Liver (tissue), 9 donors: ENCODE measurements around the gene ABCC2. TPM values are rescaled to one million over a fixed set of nuclear protein-coding genes. Genes with fewer than 3 reads are reported as not detected.

Experiments
- DNase-seq: peaks from one replicate; pipeline ENCODE4 v3.0.0-alpha.2; 2017; ENCODE audit warnings: low spot score
- H3K27ac ChIP-seq, 2 donors: one replicate each; pipeline ENCODE4 v1.7.0; 2013; ENCODE audit warnings: inconsistent platforms in 2 of 2, low read length in 2 of 2, control low read depth in 1 of 2, low read depth in 1 of 2, mild to moderate bottlenecking in 1 of 2
- H3K27me3 ChIP-seq, 4 donors: one replicate each; pipeline versions ENCODE4 v1.6.1 to v1.7.0; 2013; ENCODE audit warnings: low read length in 3 of 4, inconsistent platforms in 1 of 4, mild to moderate bottlenecking in 1 of 4, moderate library complexity in 1 of 4; ENCODE audit not compliant: control insufficient read depth in 4 of 4, insufficient read depth in 4 of 4
- H3K36me3 ChIP-seq, 4 donors: one replicate each; pipeline versions ENCODE4 v1.6.1 to v1.7.0; 2013; ENCODE audit warnings: low read length in 3 of 4, mild to moderate bottlenecking in 3 of 4, low read depth in 1 of 4, moderate library complexity in 1 of 4; ENCODE audit not compliant: control insufficient read depth in 4 of 4, insufficient read depth in 3 of 4
- H3K4me1 ChIP-seq, 4 donors: one replicate each; pipeline versions ENCODE4 v1.6.1 to v1.7.0; 2013; ENCODE audit warnings: low read length in 3 of 4, mild to moderate bottlenecking in 3 of 4, moderate library complexity in 1 of 4; ENCODE audit not compliant: control insufficient read depth in 4 of 4, insufficient read depth in 4 of 4
- H3K4me3 ChIP-seq, 3 donors: one replicate each; pipeline versions ENCODE4 v1.6.1 to v1.7.0; 2013; ENCODE audit warnings: low read length in 3 of 3, control low read depth in 1 of 3, low read depth in 1 of 3, mild to moderate bottlenecking in 1 of 3
- H3K9ac ChIP-seq, 2 donors: one replicate each; pipeline ENCODE4 v1.7.0; 2013; ENCODE audit warnings: low read length in 2 of 2, mild to moderate bottlenecking in 2 of 2, moderate library complexity in 2 of 2, control low read depth in 1 of 2, low read depth in 1 of 2
- H3K9me3 ChIP-seq, 4 donors: one replicate each; pipeline versions ENCODE4 v1.6.1 to v1.7.0; 2013; ENCODE audit warnings: low read length in 3 of 4; ENCODE audit not compliant: control insufficient read depth in 4 of 4
- CTCF ChIP-seq: fragments of 150-350 bp; IDR thresholded peaks from 2 replicates; pipeline ENCODE4 v1.5.1; 2017; ENCODE audit warnings: improper control_type of control experiment, low read depth, low read length; ENCODE audit not compliant: missing input control
- EGR1 ChIP-seq, 2 donors: IDR thresholded peaks; 2 replicates each; pipeline ENCODE4 v1.6.1; 2016 to 2018; ENCODE audit warnings: antibody characterized with exemption in 2 of 2, low read depth in 2 of 2
- FOXA1 ChIP-seq: IDR thresholded peaks from 2 replicates; pipeline ENCODE4 v1.6.1; 2016; ENCODE audit warnings: antibody characterized with exemption
- FOXA2 ChIP-seq: IDR thresholded peaks from 2 replicates; pipeline ENCODE4 v1.6.1; 2016; ENCODE audit warnings: antibody characterized with exemption
- HNF4A ChIP-seq, 2 donors: conservative IDR thresholded peaks; 2 replicates each; pipeline ENCODE4 v1.6.1; 2016; ENCODE audit warnings: antibody characterized with exemption in 2 of 2, mild to moderate bottlenecking in 2 of 2
- HNF4G ChIP-seq: IDR thresholded peaks from 2 replicates; pipeline ENCODE4 v1.6.1; 2016; ENCODE audit warnings: antibody characterized with exemption
- JUND ChIP-seq, 2 donors: IDR thresholded peaks; 2 replicates each; pipeline ENCODE4 v1.6.1; 2016; ENCODE audit warnings: antibody characterized with exemption in 2 of 2
- MAX ChIP-seq: IDR thresholded peaks from 2 replicates; pipeline ENCODE4 v1.6.1; 2016; ENCODE audit warnings: antibody characterized with exemption
- NR2F2 ChIP-seq: IDR thresholded peaks from 2 replicates; pipeline ENCODE4 v1.6.1; 2016; ENCODE audit warnings: antibody characterized with exemption
- RAD21 ChIP-seq, 2 donors: IDR thresholded peaks; 2 replicates each; pipeline ENCODE4 v1.6.1; 2016; ENCODE audit warnings: antibody characterized with exemption in 2 of 2, mild to moderate bottlenecking in 2 of 2
- REST ChIP-seq: IDR thresholded peaks from 2 replicates; pipeline ENCODE4 v1.6.1; 2016; ENCODE audit warnings: antibody characterized with exemption, mild to moderate bottlenecking
- SP1 ChIP-seq: IDR thresholded peaks from 2 replicates; pipeline ENCODE4 v1.6.1; 2018; ENCODE audit warnings: antibody characterized with exemption, mild to moderate bottlenecking
- TAF1 ChIP-seq: conservative IDR thresholded peaks from 2 replicates; pipeline ENCODE4 v1.6.1; 2016; ENCODE audit warnings: antibody characterized with exemption, mild to moderate bottlenecking
- YY1 ChIP-seq: IDR thresholded peaks from 2 replicates; pipeline ENCODE4 v1.6.1; 2016; ENCODE audit warnings: antibody characterized with exemption, mild to moderate bottlenecking
- WGBS: extraction: QIAGEN DNeasy Blood & Tissue Kit; methylation state at CpG from one replicate; pipeline ENCODE4 v1.1.7; 2013; 5-methylcytosine and 5-hydroxymethylcytosine counted together
- polyA plus RNA-seq, 2 donors: library from polyadenylated mRNA; stranded (reverse) in 1 of 2; unstranded in 1 of 2; fragments of 200-250 nt in 1 of 2; fragments of >200 nt in 1 of 2; fragmentation: Nextera tagmentation in 1 of 2; extraction: Ambion mirVana in 1 of 2; gene quantifications; one replicate each; pipeline versions ENCODE4 v1.2.1 to v1.2.3, GENCODE V29; 2013 to 2015
- total RNA-seq, 2 donors: library from RNA; depleted of rRNA; stranded (reverse); fragments of >200 nt; gene quantifications; one replicate each; pipeline ENCODE4 v1.2.3, GENCODE V29; 2014
- donor health status: healthy.
- donor health status: healthy.
- donor health status: healthy.
- donor health status: healthy.
- donor health status: healthy.

ABCC2 gene
- total and polyA plus RNA-seq, 4 donors, result 45.6 to 234 (median 70.1) TPM

- DNase-seq, result no peak
- 82% methylated on average over 5 of the region's 5 CpGs for WGBS
- TF ChIP-seq REST (no peak), TAF1 (no peak), CTCF (no peak), FOXA2 (no peak), HNF4G (no peak), YY1 (no peak), EGR1 (IDR thresholded peaks at IDR 0.05; ENCODE audit: low read depth in 2 of 2) (no peak), JUND (IDR thresholded peaks at IDR 0.05) (no peak), NR2F2 (no peak), SP1 (no peak), HNF4A (conservative IDR thresholded peaks at IDR 0.05) (no peak), FOXA1 (no peak), MAX (no peak)
Observed at GRCh38 chr10:99875473-99875872, 93.0 kb downstream of the ABCC2 start.

GRCh38 chr10:99880080-99880835 lies 97.8 kb downstream of the ABCC2 start:
- 74% methylated on average over 19 of the region's 19 CpGs for WGBS
- no peak for DNase-seq
- no peak overlapping the region for H3K9ac ChIP-seq

More at GRCh38 chr10:99875473-99875872, 93.0 kb downstream of the ABCC2 start:
- H3K9ac ChIP-seq, result no peak overlapping the region
- H3K36me3 ChIP-seq, result peaks cover 10 to 42% (median 34%) of the 10 kb centered on the region in 4 donors
- H3K4me3 ChIP-seq, result no peak overlapping the region
- H3K27ac ChIP-seq, result no peak overlapping the region
- H3K4me1 ChIP-seq, result peaks cover 0 to 12% (median 2%) of the 10 kb centered on the region in 4 donors
- no peaks in the 10 kb centered on the region for H3K27me3 ChIP-seq
- no peaks in the 10 kb centered on the region for H3K9me3 ChIP-seq

More at GRCh38 chr10:99880080-99880835, 97.8 kb downstream of the ABCC2 start:
- TF ChIP-seq RAD21 (IDR thresholded peaks at IDR 0.05) (no peak), SP1 (peak; percentile 9), NR2F2 (peak; percentile 71)
- Histone ChIP-seq H3K27me3 (no peaks in the 10 kb centered on the region), H3K9me3 (no peaks in the 10 kb centered on the region), H3K36me3 (peaks cover 23 to 84% (median 64%) of the 10 kb centered on the region in 4 donors), H3K4me1 (peaks cover 0 to 7% (median 4%) of the 10 kb centered on the region in 4 donors), H3K4me3 (no peak overlapping the region), H3K27ac (peak overlapping the region in 1 of 2 donors; percentile 37)
